Mesangial cell (primary cell): ENCODE measurements around the gene OBP2B. TPM values are rescaled to one million over a fixed set of nuclear protein-coding genes. Genes with fewer than 3 reads are reported as not detected.

Source experiments
- total RNA-seq: library from RNA; depleted of rRNA; stranded (reverse); fragments of >200 nt; gene quantifications from 2 replicates; pipeline ENCODE4 v1.2.3, GENCODE V29; 2015

The OBP2B gene, protein sequence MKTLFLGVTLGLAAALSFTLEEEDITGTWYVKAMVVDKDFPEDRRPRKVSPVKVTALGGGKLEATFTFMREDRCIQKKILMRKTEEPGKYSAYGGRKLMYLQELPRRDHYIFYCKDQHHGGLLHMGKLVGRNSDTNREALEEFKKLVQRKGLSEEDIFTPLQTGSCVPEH
- total RNA-seq: not detected in 2 replicates

DNA sequence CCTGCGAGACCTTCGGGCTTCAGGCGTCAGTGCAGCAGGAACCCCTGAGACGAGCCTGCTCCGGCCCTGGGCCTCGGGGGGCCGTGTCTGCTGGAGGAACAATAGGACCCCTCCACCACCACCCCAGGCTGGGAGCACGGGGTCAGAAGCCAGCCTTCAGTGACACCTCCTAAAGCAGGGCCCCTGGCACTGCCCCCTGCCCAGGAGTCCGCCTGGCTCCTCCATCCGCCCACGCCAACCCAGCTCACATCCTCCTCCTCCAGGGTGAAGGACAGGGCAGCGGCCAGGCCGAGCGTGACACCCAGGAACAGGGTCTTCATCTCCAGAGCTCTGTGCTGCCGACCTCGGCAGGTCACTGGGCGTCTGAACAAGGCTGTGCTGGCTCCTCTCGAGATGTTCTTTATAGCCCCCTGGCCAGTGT is at the start of gene OBP2B:
TSS of gene OBP2B (minus strand) at position 371 of the 421 bp plus-strand sequence. CDS start at position 320, 51 bp downstream.

GRCh38 chr9:133163504-133164172 is 45.4 kb downstream of the OBP2B start, which contains the start of gene GBGT1:
Gene GBGT1, minus strand, starts transcription at chr9:133163914. Its CDS starts 1,502 bp downstream, at chr9:133162412.

Other genes starting within 250 kb of the OBP2B start
- not detected in 2 replicates for gene GFI1B, start 230.6 kb downstream of the OBP2B start, total RNA-seq
- gene GTF3C5, start 178.3 kb downstream of the OBP2B start, total RNA-seq: 52.4 and 80.5 TPM in 2 replicates
- 0.16 and 0.38 TPM in 2 replicates for gene CEL, start 147.3 kb downstream of the OBP2B start, total RNA-seq
- gene RALGDS, start 88.0 kb downstream of the OBP2B start, total RNA-seq: 21.0 and 35.2 TPM in 2 replicates
- 5.3 and 6.5 TPM in 2 replicates for gene GBGT1, start 45.3 kb downstream of the OBP2B start, total RNA-seq
- 1.1 TPM in 1 of 2 replicates, not detected in the other for gene ABO, start 66.0 kb upstream of the OBP2B start, total RNA-seq
- 9.4 and 9.5 TPM in 2 replicates for gene SURF6, start 126.9 kb upstream of the OBP2B start, total RNA-seq
- gene MED22, start 138.9 kb upstream of the OBP2B start, total RNA-seq: 24.0 and 32.5 TPM in 2 replicates
- gene RPL7A, start 139.0 kb upstream of the OBP2B start, total RNA-seq: 1,845 and 2,045 TPM in 2 replicates
- gene SURF1, start 147.2 kb upstream of the OBP2B start, total RNA-seq: 17.1 and 50.3 TPM in 2 replicates
- 22.8 and 33.9 TPM in 2 replicates for gene SURF2, start 147.3 kb upstream of the OBP2B start, total RNA-seq
- gene SURF4, start 166.8 kb upstream of the OBP2B start, total RNA-seq: 220 and 283 TPM in 2 replicates
- 0.49 and 1.3 TPM in 2 replicates for gene STKLD1, start 167.1 kb upstream of the OBP2B start, total RNA-seq
- 16.6 and 17.6 TPM in 2 replicates for gene REXO4, start 208.8 kb upstream of the OBP2B start, total RNA-seq
- gene ADAMTS13, start 213.1 kb upstream of the OBP2B start, total RNA-seq: 1.3 and 5.8 TPM in 2 replicates